ENCODE results near the gene GTF2E1. TPM values are rescaled to one million over a fixed set of nuclear protein-coding genes. Genes with fewer than 3 reads are reported as not detected.
A peak's percentile ranks its signal among the peaks of the same experiment; 100 is the strongest.
"Not testable (repeated sequence)": the region's sequence is repeated elsewhere in the genome, so short reads cannot be mapped to it uniquely, and the experiment has no call there.

Gene GTF2E1
- total and polyA plus RNA-seq, 2 of the 4 experiments (the other 2 are of a cell fraction), result 8.2 to 18.5 TPM

DNA sequence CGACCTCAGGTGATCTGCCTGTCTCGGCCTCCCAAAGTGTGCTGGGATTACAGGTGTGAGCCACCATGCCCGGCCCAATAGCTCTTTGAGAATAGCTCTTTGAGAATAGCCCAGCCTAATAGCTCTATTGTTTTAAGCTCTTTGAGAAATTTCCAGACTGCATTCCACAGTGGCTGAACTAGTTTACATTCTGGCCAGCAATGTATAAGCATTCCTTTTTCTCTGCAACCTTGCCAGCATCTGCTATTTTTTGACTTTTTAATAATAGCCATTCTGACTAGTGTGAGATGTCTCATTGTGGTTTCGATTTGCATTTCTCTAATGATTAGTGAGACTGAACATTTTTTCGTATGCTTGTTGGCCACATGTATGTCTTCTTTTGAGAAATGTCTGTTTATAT is 43.3 kb downstream of the GTF2E1 start:
- H4K91ac ChIP-seq (ENCODE audit: insufficient read depth, low read depth, low read length); H2AK5ac ChIP-seq (ENCODE audit: low read depth, low read length); H3K27me3 ChIP-seq (ENCODE audit: control insufficient read depth, insufficient read depth, low read length); H4K5ac ChIP-seq (ENCODE audit: low read depth, low read length); H3K4ac ChIP-seq (ENCODE audit: low read depth, low read length); POLR2A ChIA-PET (ENCODE audit: unreplicated experiment); H3K4me1 ChIP-seq (ENCODE audit: control insufficient read depth, insufficient read depth, low read length); H3K36me3 ChIP-seq (ENCODE audit: control insufficient read depth, insufficient read depth, low read length); H2AFZ ChIP-seq (replicated peaks; ENCODE audit: low read length, poor library complexity); H3K9me1 ChIP-seq (ENCODE audit: insufficient read depth, low read length); H3K14ac ChIP-seq (replicated peaks; ENCODE audit: low read depth, low read length); BruUV-seq (replicated peaks); H3K56ac ChIP-seq (ENCODE audit: extremely low read depth, insufficient read depth, low read length); H3K9ac ChIP-seq (ENCODE audit: low read depth, low read length); dilution Hi-C loops (cut with HindIII; ENCODE audit: low sequenced_read_pairs, unreplicated experiment); H2AK9ac ChIP-seq (replicated peaks; ENCODE audit: low read depth, low read length, poor library complexity); H4K20me1 ChIP-seq (ENCODE audit: insufficient read depth, low read length); H3K9me3 ChIP-seq (ENCODE audit: control insufficient read depth, insufficient read depth, low read length); H3K23ac ChIP-seq (ENCODE audit: low read depth, low read length); H3K18ac ChIP-seq (ENCODE audit: low read depth, low read length); H2BK15ac ChIP-seq (ENCODE audit: low read depth, low read length): not testable (repeated sequence)
- 70% methylated on average over 3 of the region's 5 CpGs; no CpG with 5 or more reads in 1 of the 2 experiments for WGBS, 2 experiments (ENCODE audit: extremely low coverage in 2 of 2, insufficient read length in 1 of 2)
- intact Hi-C loops (cut with micrococcal nuclease) (loop anchor here (1.0 to 2.0 kb wide), 2 partner anchors 7 to 43 kb away; partner anchors contain the start of genes GTF2E1 and RABL3), in situ Hi-C loops (cut with MboI; ENCODE audit: low sequenced_read_pairs) (loop anchor here (25.0 kb wide), 1 partner anchor 349 kb away; no protein-coding TSS in a partner anchor)
- Histone ChIP-seq H4K8ac (ENCODE audit: low read depth in 2 of 2, low read length in 2 of 2) (0 out of 4 replicates have a peak overlapping the region, but pooled peaks of 1 of the 2 experiments have one; percentile 16), H3K79me1 (ENCODE audit: low read depth in 1 of 2, low read length in 2 of 2) (peaks cover 12 to 31% of the 10 kb centered on the region in 2 experiments), H2BK5ac (ENCODE audit: low read depth, low read length, poor library complexity, severe bottlenecking) (peak overlapping the region; percentile 65), H2BK20ac (ENCODE audit: low read depth, low read length) (peak overlapping the region; percentile 33; the same call in 1 of the 2 replicates), H2BK120ac (ENCODE audit: low read depth, low read length) (0 out of 2 replicates have a peak overlapping the region, but pooled peaks have one; percentile 25), H3K4me2 (ENCODE audit: low read depth, low read length) (peak overlapping the region; percentile 65), H3K27ac (ENCODE audit: insufficient read depth, low read length) (peak overlapping the region; percentile 57), H3K4me3 (ENCODE audit: insufficient read depth, low read depth, low read length) (peak overlapping the region; percentile 8; the same call in 1 of the 2 replicates)
- ATAC-seq (ENCODE audit: low read depth) (peak; percentile 87), DNase-seq (peak; percentile 78)
- TF ChIP-seq FOS (IDR thresholded peaks at IDR 0.05; ENCODE audit: low read depth, low read length), result 0 out of 2 replicates have a peak, but pooled peaks have one; percentile 11
- CTCF ChIA-PET, result interaction anchor here (0.9 to 1.0 kb wide), 3 partner anchors 9 to 218 kb away, joined by 3 to 7 read pairs (median 5); no protein-coding TSS in a partner anchor

All from IMR-90 (cell line).